K562 (cell line): ENCODE measurements around the gene DTNA. TPM values are rescaled to one million over a fixed set of nuclear protein-coding genes. Genes with fewer than 3 reads are reported as not detected.
"Not testable (repeated sequence)": the region's sequence is repeated elsewhere in the genome, so short reads cannot be mapped to it uniquely, and the experiment has no call there.

Experiments used
- ATAC-seq: fragments of 200-7000 bp; cut with Tn5 transposase; 3 replicates; pipeline ENCODE4 v1.9.1; 2020; ENCODE audit warnings: moderate library complexity
- BruUV-seq: library from RNA; stranded (reverse); fragments of 400-500 nt; replicated peaks from 2 replicates; lab custom pipeline; 2021; lab: Mats Ljungman, UMichigan
- CTCF ChIA-PET: fragments of 300-600 bp; formaldehyde crosslinking; extraction: SDS; loops from one replicate; lab custom pipeline; 2021; ENCODE audit warnings: low intra/inter-chr PET ratio; lab: Yijun Ruan, JAX
- POLR2A ChIA-PET: fragments of 300-600, 350-650 bp; sonication (Branson Sonifier 250); formaldehyde crosslinking; extraction: SDS; loops from one replicate; lab custom pipeline; 2021; ENCODE audit warnings: antibody characterized with exemption, inconsistent platforms; lab: Yijun Ruan, JAX
- DNase-seq, 4 experiments: peaks; one replicate each; pipeline versions ENCODE4 v3.0.0 to v3.0.0-alpha.2; 2011 to 2018; ENCODE audit warnings: low spot score in 3 of 4, mixed read lengths in 3 of 4; ENCODE audit errors: extremely low read depth in 1 of 4
- FAIRE-seq: peaks from 2 replicates; lab custom pipeline; 2011; peaks lifted over from hg19 to GRCh38; lab: Jason Lieb, UNC
- H2AFZ ChIP-seq: 2 replicates; pipeline ENCODE4 v1.6.0; 2011; ENCODE audit warnings: low read depth, low read length, control low read depth, inconsistent platforms
- H3K27ac ChIP-seq: fragments of 200-600 bp; 3 replicates; pipeline ENCODE4 v1.8.0; 2011; ENCODE audit warnings: low read depth, mild to moderate bottlenecking, control low read depth, inconsistent platforms, low read length, moderate library complexity, mixed read lengths; ENCODE audit errors: extremely low read depth
- H3K27me3 ChIP-seq, 2 experiments: fragments of 300-600 bp in 1 of 2; 2 replicates in 1 of 2; 3 replicates in 1 of 2; pipeline versions ENCODE4 v1.6.0 to v1.8.0; 2011; ENCODE audit warnings: inconsistent platforms in 2 of 2, low read length in 2 of 2, mild to moderate bottlenecking in 1 of 2, mixed read lengths in 1 of 2, moderate library complexity in 1 of 2; ENCODE audit not compliant: control insufficient read depth in 2 of 2, insufficient read depth in 2 of 2
- H3K36me3 ChIP-seq: fragments of 300-600 bp; 3 replicates; pipeline ENCODE4 v1.8.0; 2011; ENCODE audit warnings: mild to moderate bottlenecking, low read length, inconsistent platforms; ENCODE audit not compliant: control insufficient read depth, insufficient read depth
- H3K4me1 ChIP-seq, 2 experiments: fragments of 200-600 bp in 1 of 2; replicated peaks in 1 of 2; 2 replicates in 1 of 2; 3 replicates in 1 of 2; pipeline versions ENCODE4 v1.5.1 to v1.8.0; 2011; ENCODE audit warnings: inconsistent platforms in 2 of 2, low read length in 2 of 2, mild to moderate bottlenecking in 1 of 2, mixed read lengths in 1 of 2, moderate library complexity in 1 of 2; ENCODE audit not compliant: control insufficient read depth in 2 of 2, insufficient read depth in 2 of 2
- H3K4me2 ChIP-seq: 2 replicates; pipeline ENCODE4 v1.6.1; 2011; ENCODE audit warnings: low read length, control low read depth, inconsistent platforms, mixed read lengths; ENCODE audit not compliant: insufficient read depth
- H3K4me3 ChIP-seq: fragments of 200-600 bp; sonication (generic), shearing (Covaris generic); 2 replicates; pipeline ENCODE4 v1.5.1; 2016; ENCODE audit warnings: control low read depth, inconsistent platforms
- H3K79me2 ChIP-seq: fragments of 200-600 bp; 3 replicates; pipeline ENCODE4 v1.8.0; 2011; ENCODE audit warnings: low read length, inconsistent platforms; ENCODE audit not compliant: control insufficient read depth, insufficient read depth
- H3K9ac ChIP-seq, 2 experiments: 2 replicates each; pipeline versions ENCODE4 v1.6.0 to v1.6.1; 2011; ENCODE audit warnings: low read depth in 2 of 2, low read length in 2 of 2, control low read depth in 1 of 2, inconsistent platforms in 1 of 2, mild to moderate bottlenecking in 1 of 2, mixed read lengths in 1 of 2; ENCODE audit not compliant: insufficient read depth in 1 of 2
- H3K9me1 ChIP-seq: one replicate; pipeline ENCODE4 v1.6.0; 2011; ENCODE audit warnings: inconsistent platforms, mild to moderate bottlenecking, low read length, moderate library complexity; ENCODE audit not compliant: control insufficient read depth, insufficient read depth
- H3K9me3 ChIP-seq: replicated peaks from 2 replicates; pipeline ENCODE4 v1.5.1; 2011; ENCODE audit warnings: low read depth, low read length, inconsistent platforms; ENCODE audit not compliant: control insufficient read depth, insufficient read depth
- H4K20me1 ChIP-seq: replicated peaks from 2 replicates; pipeline ENCODE4 v1.6.1; 2011; ENCODE audit warnings: low read length, inconsistent platforms, mixed read lengths; ENCODE audit not compliant: control insufficient read depth, insufficient read depth
- GTF2A2 ChIP-seq: IDR thresholded peaks from 2 replicates; pipeline ENCODE4 v1.6.1; 2016; ENCODE audit warnings: mild to moderate bottlenecking, missing genetic modification characterization, missing compliant biosample characterization
- RAD21 ChIP-seq, 2 experiments: fragments of 250-450 bp in 1 of 2; fragments of 450-650 bp in 1 of 2; sonication (Bioruptor Pico) in 1 of 2; formaldehyde crosslinking in 1 of 2; IDR thresholded peaks in 1 of 2; conservative IDR thresholded peaks in 1 of 2; 2 replicates each; pipeline versions ENCODE4 v1.4.0 to v1.8.0; 2020 to 2022; ENCODE audit warnings: mild to moderate bottlenecking in 2 of 2, moderate library complexity in 1 of 2
- RBM14 ChIP-seq: fragments of 200-400 bp; formaldehyde crosslinking; IDR thresholded peaks from 2 replicates; pipeline ENCODE4 v1.6.1; 2018; ENCODE audit warnings: low read depth, mild to moderate bottlenecking, low read length, moderate library complexity, borderline replicate concordance; ENCODE audit not compliant: insufficient read depth
- WGBS: fragments of 100-300 bp; shearing (Covaris generic); methylation state at CpG from one replicate; pipeline ENCODE4 v1.1.6; 2016; ENCODE audit warnings: low coverage, mixed read lengths; ENCODE audit not compliant: insufficient coverage; ENCODE audit errors: missing lambda C conversion rate; 5-methylcytosine and 5-hydroxymethylcytosine counted together
- in situ Hi-C: fragments of 300-500 bp; cut with MboI; formaldehyde crosslinking; loops from 4 replicates; pipeline ENCODE4 v1.15.0; 2018; ENCODE audit warnings: inconsistent platforms, mixed read lengths
- intact Hi-C: fragments of 100-400 bp; cut with micrococcal nuclease; formaldehyde crosslinking; loops from 2 replicates; pipeline ENCODE4 v1.14.2; 2022
- polyA plus RNA-seq, 8 experiments: library from polyadenylated mRNA; depleted of rRNA in 4 of 8; stranded (reverse) in 5 of 8; unstranded in 3 of 8; fragments of >200 nt; fragmentation: Nextera tagmentation in 2 of 8; fragmentation: Illumina TruSeq in 1 of 8; extraction: Ambion mirVana in 2 of 8; extraction: Trizol in 1 of 8; gene quantifications; 2 replicates each; pipeline versions ENCODE4 v1.2.1 to v1.2.3, GENCODE V29; 2011 to 2014; ENCODE audit warnings: inconsistent platforms in 1 of 8, missing spikeins in 1 of 8
- total RNA-seq, 7 experiments: library from RNA; depleted of rRNA in 6 of 7; stranded (reverse); fragments of >200 nt in 6 of 7; fragmentation: Illumina TruSeq in 2 of 7; extraction: Trizol in 2 of 7; gene quantifications; 2 replicates each; pipeline versions ENCODE4 v1.2.1 to v1.2.3, GENCODE V29; 2011 to 2021; ENCODE audit warnings: low replicate concordance in 1 of 7

DTNA gene
- total and polyA plus RNA-seq, 9 of the 15 experiments (the other 6 are each of a cell fraction or from before 2014, with no cell fraction given): 0.07 to 2.4 (median 0.22) TPM; not detected in 2

DNA sequence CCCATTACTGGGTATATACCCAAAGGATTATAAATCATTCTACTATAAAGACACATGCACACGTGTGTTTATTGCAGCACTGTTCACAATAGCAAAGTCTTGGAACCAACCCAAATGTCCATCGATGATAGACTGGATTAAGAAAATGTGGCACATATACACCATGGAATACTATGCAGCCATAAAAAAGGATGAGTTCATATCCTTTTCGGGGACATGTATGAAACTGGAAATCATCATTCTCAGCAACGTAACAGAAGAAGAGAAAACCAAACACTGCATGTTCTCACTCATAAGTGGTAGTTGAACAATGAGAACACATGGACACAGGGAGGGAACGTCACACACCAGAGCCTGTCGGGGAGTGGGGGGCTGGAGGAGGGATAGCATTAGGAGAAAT is 15.6 kb downstream of the DTNA start:
- DNase-seq, H3K27ac ChIP-seq, H3K9ac ChIP-seq, H3K27me3 ChIP-seq, CTCF ChIA-PET, H4K20me1 ChIP-seq, FAIRE-seq, POLR2A ChIA-PET, H2AFZ ChIP-seq, H3K9me1 ChIP-seq, H3K4me1 ChIP-seq, in situ Hi-C loops, ATAC-seq, BruUV-seq, H3K36me3 ChIP-seq, H3K79me2 ChIP-seq, H3K4me2 ChIP-seq, H3K9me3 ChIP-seq, H3K4me3 ChIP-seq: not testable (repeated sequence)
- intact Hi-C loops: loop anchor here (10.0 kb wide), 1 partner anchor 59 kb away; no protein-coding TSS in a partner anchor
- 2% methylated on average over 6 of the region's 6 CpGs for WGBS

DNA sequence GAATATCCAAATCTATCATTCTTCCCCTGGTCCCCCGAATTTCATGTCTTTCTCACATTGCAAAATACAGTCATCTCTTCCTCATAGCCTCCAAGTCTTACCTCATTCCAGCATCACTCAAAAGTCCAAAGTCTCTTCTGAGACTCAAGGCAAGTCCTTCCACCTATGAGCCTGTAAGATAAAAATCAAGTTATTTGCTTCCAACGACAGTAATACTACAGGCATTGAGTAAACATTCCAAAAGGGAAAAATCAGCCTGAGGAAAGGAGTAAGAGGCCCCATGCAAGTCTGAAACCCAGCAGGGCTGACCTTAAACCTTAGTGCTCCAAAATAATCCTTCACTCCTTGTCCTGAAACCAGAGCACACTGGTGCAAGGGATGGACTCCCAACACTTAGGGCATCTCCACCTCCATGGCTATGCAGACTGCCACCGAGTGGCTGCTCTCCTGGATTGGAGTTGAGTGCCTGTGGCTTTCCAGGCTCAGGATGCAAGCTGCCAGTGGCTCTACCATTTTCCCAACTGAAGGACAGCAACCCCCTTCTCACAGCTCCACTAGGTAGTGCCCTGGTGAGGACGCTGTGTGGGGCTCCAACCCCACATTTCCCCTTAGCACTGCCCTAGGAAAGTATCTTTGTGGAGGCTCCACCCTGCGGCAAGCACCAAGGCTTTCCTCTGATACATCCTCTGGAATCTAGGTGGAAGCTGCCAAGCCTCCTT is 16.3 kb downstream of the DTNA start:
- H3K4me3 ChIP-seq: no peak overlapping the region
- BruUV-seq: no TSS peak
- DNase-seq: no peak
- CTCF ChIA-PET: interaction anchor here (0.6 kb wide), 1 partner anchor 1026 kb away, joined by 4 read pairs; no protein-coding TSS in a partner anchor
- in situ Hi-C loops: no loop called here
- ATAC-seq: no peak
- no peak overlapping the region for H2AFZ ChIP-seq
- H4K20me1 ChIP-seq: no peaks in the 10 kb centered on the region
- H3K4me1 ChIP-seq: no peaks in the 10 kb centered on the region
- H3K9me3 ChIP-seq: no peaks in the 10 kb centered on the region; the same call in 1 of the 2 replicates
- H3K36me3 ChIP-seq: no peaks in the 10 kb centered on the region
- no peaks in the 10 kb centered on the region for H3K79me2 ChIP-seq
- H3K9ac ChIP-seq: no peak overlapping the region
- no peaks in the 10 kb centered on the region for H3K27me3 ChIP-seq
- TF ChIP-seq GTF2A2: no peak
- 0 out of 4 replicates have a peak, but pooled peaks of 1 of the 2 experiments have one; percentile 5 for TF ChIP-seq RAD21 (CRISPR knock-in tag; conservative IDR thresholded peaks at IDR 0.05 in 1 of 2, IDR thresholded peaks at IDR 0.05 in 1 of 2)
- no peak for TF ChIP-seq RBM14
- TF ChIP-seq, all 486 proteins: peak for 1
- FAIRE-seq: no peak
- no peak overlapping the region for H3K27ac ChIP-seq
- H3K9me1 ChIP-seq: no peaks in the 10 kb centered on the region
- intact Hi-C loops: loop anchor here (10.0 kb wide), 1 partner anchor 58 kb away; no protein-coding TSS in a partner anchor
- 1% methylated on average over 5 of the region's 5 CpGs for WGBS
- no peak overlapping the region for H3K4me2 ChIP-seq
- POLR2A ChIA-PET: no interaction called here
